ENCODE measurements around the gene DACH2. TPM values are rescaled to one million over a fixed set of nuclear protein-coding genes. Genes with fewer than 3 reads are reported as not detected.

Gene DACH2
- total RNA-seq, 1 experiment from 2014 or later = not detected

DNA sequence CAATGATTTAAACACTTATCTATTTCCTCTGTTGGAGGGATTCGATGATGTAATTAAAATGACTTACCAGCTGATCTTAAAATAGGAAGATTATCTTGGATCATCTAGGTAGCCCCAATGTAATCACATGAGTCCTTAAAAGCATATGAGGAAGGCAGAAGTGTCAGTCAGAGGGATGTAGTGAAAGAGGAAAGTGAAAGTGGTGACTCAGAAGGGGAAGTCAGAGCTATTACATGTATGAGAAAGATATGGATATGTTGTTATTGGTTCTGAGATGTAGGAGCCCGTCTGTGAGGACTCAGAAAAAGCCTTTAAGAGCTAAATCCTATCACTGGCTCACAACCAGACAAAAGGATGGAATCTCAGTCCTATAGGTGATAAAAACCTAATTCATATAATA is 456.4 kb downstream of the DACH2 start:
- no peak for DNase-seq (ENCODE audit: low read depth)
- in situ Hi-C loops (cut with HindIII; ENCODE audit: low pct_unique_long_range_greater_than_20kb, low sequenced_read_pairs) = no loop called here

DNA sequence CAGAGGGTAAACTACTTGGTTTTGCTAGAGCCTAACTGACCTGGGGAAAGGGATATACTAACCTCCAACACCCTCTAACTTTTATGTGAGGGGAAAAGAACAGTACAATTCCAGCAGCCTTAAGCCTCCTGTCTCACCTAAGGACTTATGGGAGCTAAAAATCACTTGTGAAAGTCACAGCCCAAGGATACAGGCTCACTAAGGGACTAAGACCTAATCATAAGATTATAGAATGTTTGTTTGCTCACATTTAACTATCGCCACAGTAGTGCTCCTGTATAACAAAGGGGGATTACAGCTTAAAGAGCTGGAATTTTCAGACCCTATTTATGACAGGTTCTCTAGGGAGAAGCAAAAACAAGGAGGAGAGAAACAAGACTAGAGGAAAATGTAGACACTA is 548.7 kb downstream of the DACH2 start:
- in situ Hi-C loops (cut with HindIII; ENCODE audit: low pct_unique_long_range_greater_than_20kb, low sequenced_read_pairs) = no loop called here
- no peak for DNase-seq (ENCODE audit: low read depth)

DNA sequence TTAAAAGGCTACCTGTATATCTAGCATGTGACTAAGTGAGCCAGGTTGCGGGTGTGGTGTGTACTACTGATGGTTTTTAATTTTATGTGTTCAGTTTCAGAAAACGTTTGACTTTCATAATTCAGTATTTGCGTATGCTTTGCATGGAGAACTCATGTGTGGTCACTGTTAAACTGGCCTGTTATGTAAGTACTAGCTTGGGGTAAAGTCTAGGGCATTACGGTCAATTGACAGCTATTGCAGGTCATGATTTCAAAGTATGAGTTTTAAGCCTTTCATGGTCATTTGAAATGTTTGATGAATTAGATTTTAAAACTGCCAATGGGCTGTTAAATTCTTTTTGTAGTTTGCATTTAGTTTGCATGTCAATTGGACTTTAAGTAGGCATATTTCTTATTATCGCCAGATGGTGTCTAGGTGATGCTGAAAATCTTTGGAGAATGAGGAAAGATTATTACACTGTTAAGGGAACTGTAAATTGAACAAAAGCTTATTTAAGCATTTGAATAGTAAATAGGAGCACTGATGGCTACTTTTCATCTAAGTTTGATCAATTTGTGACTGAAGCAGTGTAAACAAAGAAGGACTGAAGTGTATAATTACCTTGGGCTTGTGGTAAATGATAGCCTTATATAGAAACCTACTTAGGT is 563.4 kb downstream of the DACH2 start:
- DNase-seq (ENCODE audit: low read depth) = no peak
- in situ Hi-C loops (cut with HindIII; ENCODE audit: low pct_unique_long_range_greater_than_20kb, low sequenced_read_pairs) = no loop called here

DNA sequence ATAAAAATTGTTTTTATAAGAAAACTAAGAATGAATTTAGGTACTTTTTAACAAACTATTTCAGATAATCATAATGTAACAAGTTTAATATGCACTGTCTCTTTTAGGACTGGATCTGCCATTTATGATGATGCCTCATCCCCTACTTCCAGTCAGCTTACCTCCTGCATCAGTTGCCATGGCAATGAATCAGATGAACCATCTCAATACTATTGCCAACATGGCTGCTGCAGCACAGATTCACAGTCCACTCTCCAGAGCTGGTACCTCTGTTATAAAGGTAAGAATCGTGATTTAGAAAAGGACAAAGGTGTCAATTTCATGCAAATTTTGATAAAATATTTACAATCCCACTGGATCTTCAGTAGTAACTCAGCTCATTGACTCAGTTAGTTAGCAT is 566.2 kb downstream of the DACH2 start:
- in situ Hi-C loops (cut with HindIII; ENCODE audit: low pct_unique_long_range_greater_than_20kb, low sequenced_read_pairs) = no loop called here
- DNase-seq (ENCODE audit: low read depth) = no peak

DNA sequence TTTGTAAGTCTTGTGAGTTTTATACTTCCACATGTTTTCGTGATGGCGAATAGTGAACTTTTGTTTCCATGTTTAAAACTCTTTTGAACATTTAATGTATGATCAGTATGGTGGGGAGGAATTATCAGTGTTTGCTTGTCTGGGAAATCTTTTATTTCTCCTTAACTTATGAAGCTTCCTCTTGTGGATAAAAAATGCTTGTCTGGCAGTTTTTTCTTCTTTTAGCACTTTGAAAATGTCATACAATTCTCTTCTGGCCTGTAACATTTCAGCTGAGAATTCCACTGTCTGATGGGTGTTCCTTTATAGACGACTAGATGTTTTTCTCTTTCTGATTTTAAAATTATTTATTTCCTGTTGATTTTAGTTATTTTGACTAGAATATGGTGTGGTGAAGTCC is 576.0 kb downstream of the DACH2 start:
- DNase-seq (ENCODE audit: low read depth) = no peak
- in situ Hi-C loops (cut with HindIII; ENCODE audit: low pct_unique_long_range_greater_than_20kb, low sequenced_read_pairs) = no loop called here

DNA sequence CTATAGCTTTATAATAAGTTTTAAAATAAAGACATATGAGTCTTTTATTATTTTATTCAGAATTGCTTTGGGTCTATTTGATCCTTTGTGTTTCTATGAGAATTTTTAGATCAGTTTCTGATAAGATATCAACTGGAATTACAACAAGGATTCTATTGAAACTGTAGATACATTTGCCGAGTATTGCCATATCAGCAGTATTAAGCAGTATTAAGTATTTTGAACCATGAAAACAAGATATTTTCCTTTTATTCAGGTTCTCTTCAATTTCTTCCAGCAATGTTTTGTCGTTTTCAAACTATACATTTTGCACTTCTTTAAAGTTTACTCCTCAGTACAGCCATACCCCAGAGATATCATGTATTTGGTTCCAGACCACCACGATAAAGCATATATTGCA is 598.8 kb downstream of the DACH2 start:
- in situ Hi-C loops (cut with HindIII; ENCODE audit: low pct_unique_long_range_greater_than_20kb, low sequenced_read_pairs) = no loop called here
- DNase-seq (ENCODE audit: low read depth) = no peak

DNA sequence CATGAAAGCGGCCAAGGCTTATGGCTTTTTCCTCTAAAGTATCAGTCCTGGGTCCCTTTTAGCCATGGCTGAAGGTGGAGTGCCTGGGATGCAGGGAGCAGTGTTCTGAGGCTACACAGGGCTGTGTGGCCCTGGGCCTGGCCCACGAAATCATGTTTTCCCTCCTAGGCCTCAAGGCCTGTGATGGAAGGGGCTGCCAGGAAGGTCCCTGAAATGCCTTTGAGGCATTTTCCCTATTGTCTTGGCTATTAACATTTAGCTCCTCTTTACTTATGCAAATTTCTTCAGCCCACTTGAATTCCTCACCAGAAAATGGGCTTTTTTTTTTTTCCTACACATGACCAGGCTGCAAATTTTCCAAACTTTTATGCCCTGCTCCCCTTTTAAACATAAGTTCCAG is 657.0 kb downstream of the DACH2 start:
- no peak for DNase-seq (ENCODE audit: low read depth)
- in situ Hi-C loops (cut with HindIII; ENCODE audit: low pct_unique_long_range_greater_than_20kb, low sequenced_read_pairs) = no loop called here

DNA sequence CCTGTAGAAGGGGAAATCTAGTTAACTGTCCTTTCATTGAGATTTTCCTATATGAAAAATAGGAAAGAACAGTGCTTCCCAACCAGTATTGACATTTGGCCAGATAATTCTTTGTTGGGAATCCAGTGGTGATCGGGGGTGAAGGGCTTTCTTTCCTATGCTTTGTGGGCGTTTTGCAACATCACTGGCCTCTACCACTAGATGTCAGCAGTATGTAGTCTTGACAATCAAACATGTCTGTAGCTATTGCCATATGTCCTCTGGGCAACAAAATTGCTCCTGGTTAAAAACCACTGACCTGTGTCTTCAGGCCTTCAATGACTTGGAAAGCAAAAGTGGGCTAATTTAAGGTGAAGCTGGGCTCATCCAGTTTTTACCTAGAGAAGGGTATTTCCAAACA is 658.5 kb downstream of the DACH2 start:
- DNase-seq (ENCODE audit: low read depth) = peak; percentile 6
- in situ Hi-C loops (cut with HindIII; ENCODE audit: low pct_unique_long_range_greater_than_20kb, low sequenced_read_pairs) = no loop called here

DNA sequence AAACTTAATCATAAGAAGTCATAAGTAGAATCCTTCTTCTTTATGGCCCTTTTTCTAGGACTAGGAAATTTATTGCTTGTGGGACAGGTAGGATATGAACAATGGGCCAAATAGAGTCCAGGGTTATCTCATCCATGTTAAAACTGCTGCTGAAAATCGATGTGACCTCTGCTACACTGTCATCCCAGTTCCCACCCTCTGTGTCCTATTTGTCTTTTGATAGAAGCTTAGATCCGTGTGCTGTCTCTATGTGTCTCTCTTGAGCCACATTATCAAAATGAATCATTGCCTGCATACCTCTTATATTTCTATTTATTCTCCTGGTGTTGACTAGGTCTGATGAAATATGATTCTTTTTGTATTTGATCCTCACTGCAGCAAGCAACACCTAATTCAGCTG is 661.4 kb downstream of the DACH2 start:
- DNase-seq (ENCODE audit: low read depth) = no peak
- in situ Hi-C loops (cut with HindIII; ENCODE audit: low pct_unique_long_range_greater_than_20kb, low sequenced_read_pairs) = no loop called here

DNA sequence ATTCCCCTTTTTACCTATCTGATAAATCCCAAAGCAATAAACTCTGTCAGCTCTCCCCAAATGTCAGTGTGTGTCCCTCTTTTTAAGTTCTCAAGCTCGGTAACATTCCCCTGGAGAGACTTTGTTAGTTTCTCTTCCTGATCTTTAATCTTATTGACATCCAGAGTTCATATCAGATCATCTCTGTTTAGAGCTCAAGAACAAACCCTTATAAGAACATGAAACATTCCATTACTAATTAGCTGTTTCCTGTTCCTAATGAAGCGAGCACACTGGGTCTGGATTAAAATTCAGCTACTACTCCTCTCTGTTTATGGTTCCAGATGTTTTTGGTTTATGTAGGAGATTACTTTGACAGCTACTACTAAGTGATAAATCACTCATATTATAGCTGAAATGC is 681.5 kb downstream of the DACH2 start:
- in situ Hi-C loops (cut with HindIII; ENCODE audit: low pct_unique_long_range_greater_than_20kb, low sequenced_read_pairs) = no loop called here

DNA sequence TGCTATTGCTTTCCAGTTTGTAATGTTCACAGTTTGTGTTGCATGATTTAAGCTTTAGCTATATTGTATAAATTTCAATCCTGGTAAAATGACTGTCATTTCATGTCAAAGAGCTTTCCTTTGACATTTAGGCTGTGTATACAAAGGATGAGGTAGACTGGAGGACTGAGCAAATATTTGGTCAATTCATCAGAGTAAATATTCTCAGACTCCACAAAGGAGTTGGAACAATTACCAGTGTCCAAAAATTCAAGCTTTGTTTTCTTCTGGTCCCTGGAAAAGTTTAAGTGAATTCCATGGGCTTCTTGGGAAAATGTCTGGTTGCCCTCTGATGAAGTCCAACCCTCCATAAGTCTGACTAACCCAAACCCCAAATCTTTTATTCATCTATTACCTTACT is 682.4 kb downstream of the DACH2 start:
- no peak for DNase-seq (ENCODE audit: low read depth)
- in situ Hi-C loops (cut with HindIII; ENCODE audit: low pct_unique_long_range_greater_than_20kb, low sequenced_read_pairs) = no loop called here

More for the DNA sequence above, 681.5 kb downstream of the DACH2 start:
- no peak for DNase-seq (ENCODE audit: low read depth)

DNA sequence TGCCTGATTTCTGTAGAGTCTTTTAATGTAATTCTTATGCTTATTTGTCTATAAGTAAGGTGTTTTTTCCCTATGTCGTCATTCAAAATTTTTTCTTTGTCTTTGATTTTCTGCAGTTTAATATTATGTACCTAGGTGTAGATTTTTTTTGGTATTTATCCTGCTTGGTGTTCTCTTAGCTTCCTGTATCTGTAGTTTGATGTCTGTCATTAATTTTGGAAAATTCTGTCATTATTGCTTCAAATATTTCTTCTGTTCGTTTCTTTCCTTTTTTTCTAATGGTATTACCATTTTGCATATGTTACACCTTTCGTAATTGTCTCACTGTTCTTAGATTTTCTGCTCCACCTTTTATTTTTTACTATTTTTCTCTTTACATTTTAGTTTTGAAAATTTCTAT is 696.9 kb downstream of the DACH2 start:
- in situ Hi-C loops (cut with HindIII; ENCODE audit: low pct_unique_long_range_greater_than_20kb, low sequenced_read_pairs) = no loop called here
- DNase-seq (ENCODE audit: low read depth) = no peak

Other genes with a start within 250 kb of the DACH2 start
- 8.8 and 10.5 TPM in 2 replicates for gene CHM, start 100.9 kb upstream of the DACH2 start, total RNA-seq (2014; rRNA removed; shearing (Covaris generic); ENCODE audit: low replicate concordance)